DND-41 (cell line): ENCODE data around the gene NBEA.

Source experiments
- ATAC-seq: fragments of 200-7000 bp; cut with Tn5 transposase; 3 replicates; pipeline ENCODE4 v1.9.1; 2021; ENCODE audit warnings: low read depth; ENCODE audit not compliant: insufficient read depth
- DNase-seq: peaks from one replicate; pipeline ENCODE4 v3.0.0-alpha.2; 2020
- H2AFZ ChIP-seq: 2 replicates; pipeline ENCODE4 v1.6.0; 2012; ENCODE audit warnings: low read depth, low read length
- H3K27ac ChIP-seq: 2 replicates; pipeline ENCODE4 v1.5.1; 2012; ENCODE audit warnings: low read length, inconsistent platforms
- H3K27me3 ChIP-seq: fragments of 200-600 bp; sonication (generic); 2 replicates; pipeline ENCODE4 v1.6.0; 2012; ENCODE audit warnings: low read length, mild to moderate bottlenecking, inconsistent platforms; ENCODE audit not compliant: insufficient read depth, poor library complexity
- H3K36me3 ChIP-seq: 2 replicates; pipeline ENCODE4 v1.5.1; 2012; ENCODE audit warnings: low read length, inconsistent platforms; ENCODE audit not compliant: insufficient read depth
- H3K4me1 ChIP-seq: 2 replicates; pipeline ENCODE4 v1.5.1; 2012; ENCODE audit warnings: mild to moderate bottlenecking, low read length; ENCODE audit not compliant: insufficient read depth
- H3K4me2 ChIP-seq: 2 replicates; pipeline ENCODE4 v1.6.0; 2012; ENCODE audit warnings: mild to moderate bottlenecking, moderate library complexity, low read length, inconsistent platforms; ENCODE audit not compliant: insufficient read depth
- H3K4me3 ChIP-seq, 2 experiments: fragments of 200-600 bp in 1 of 2; shearing (Covaris generic) in 1 of 2; 2 replicates each; pipeline ENCODE4 v1.5.1; 2012 to 2016; ENCODE audit warnings: inconsistent platforms in 2 of 2, low read length in 2 of 2, mild to moderate bottlenecking in 2 of 2, low read depth in 1 of 2, moderate library complexity in 1 of 2
- H3K79me2 ChIP-seq: 2 replicates; pipeline ENCODE4 v1.6.0; 2012; ENCODE audit warnings: low read length, inconsistent platforms; ENCODE audit not compliant: insufficient read depth
- H3K9ac ChIP-seq: 2 replicates; pipeline ENCODE4 v1.6.0; 2012; ENCODE audit warnings: low read depth, mild to moderate bottlenecking, inconsistent platforms, low read length, moderate library complexity
- H3K9me3 ChIP-seq: 2 replicates; pipeline ENCODE4 v1.5.1; 2012; ENCODE audit warnings: low read length, moderate library complexity, mild to moderate bottlenecking, inconsistent platforms; ENCODE audit not compliant: insufficient read depth, severe bottlenecking
- H4K20me1 ChIP-seq: 2 replicates; pipeline ENCODE4 v1.6.0; 2012; ENCODE audit warnings: low read length; ENCODE audit not compliant: insufficient read depth
- CTCF ChIP-seq: IDR thresholded peaks from 2 replicates; pipeline ENCODE4 v1.5.1; 2012; ENCODE audit warnings: borderline replicate concordance, low read length, moderate library complexity, mild to moderate bottlenecking; ENCODE audit not compliant: poor library complexity, severe bottlenecking; ENCODE audit errors: extremely low read depth
- EZH2 ChIP-seq: IDR thresholded peaks from 3 replicates; pipeline ENCODE4 v1.6.1; 2012; ENCODE audit warnings: borderline replicate concordance, low read depth, mild to moderate bottlenecking, moderate library complexity, low read length, inconsistent platforms; ENCODE audit not compliant: severe bottlenecking

The NBEA gene

GRCh38 chr13:35561540-35561939 is 619.5 kb downstream of the NBEA start:
- Histone ChIP-seq H3K9ac (no peak overlapping the region), H3K36me3 (no peaks in the 10 kb centered on the region), H4K20me1 (no peaks in the 10 kb centered on the region), H3K79me2 (no peaks in the 10 kb centered on the region), H3K27ac (no peak overlapping the region), H3K4me3 (no peak overlapping the region), H3K9me3 (no peaks in the 10 kb centered on the region), H3K4me2 (no peak overlapping the region), H3K27me3 (no peaks in the 10 kb centered on the region), H2AFZ (no peak overlapping the region), H3K4me1 (no peaks in the 10 kb centered on the region)
- ATAC-seq, result no peak
- TF ChIP-seq EZH2, result no peak
- no peak for TF ChIP-seq CTCF
- DNase-seq, result no peak

GRCh38 chr13:35565273-35565672 is 623.2 kb downstream of the NBEA start:
- H3K36me3 ChIP-seq, result no peaks in the 10 kb centered on the region
- no peak overlapping the region for H3K9ac ChIP-seq
- no peaks in the 10 kb centered on the region for H3K4me1 ChIP-seq
- no peak overlapping the region for H3K27ac ChIP-seq
- H3K9me3 ChIP-seq, result no peaks in the 10 kb centered on the region
- H4K20me1 ChIP-seq, result no peaks in the 10 kb centered on the region
- DNase-seq (no peak), ATAC-seq (no peak)
- TF ChIP-seq CTCF (no peak), EZH2 (no peak)
- H3K4me2 ChIP-seq, result no peak overlapping the region
- no peaks in the 10 kb centered on the region for H3K79me2 ChIP-seq
- H2AFZ ChIP-seq, result no peak overlapping the region
- no peak overlapping the region for H3K4me3 ChIP-seq
- H3K27me3 ChIP-seq, result no peaks in the 10 kb centered on the region

GRCh38 chr13:35566340-35566739 is 624.3 kb downstream of the NBEA start:
- H3K27me3 ChIP-seq, result no peaks in the 10 kb centered on the region
- no peaks in the 10 kb centered on the region for H3K79me2 ChIP-seq
- no peaks in the 10 kb centered on the region for H3K36me3 ChIP-seq
- no peak overlapping the region for H3K27ac ChIP-seq
- H3K4me3 ChIP-seq, result no peak overlapping the region
- DNase-seq (no peak), ATAC-seq (no peak)
- H4K20me1 ChIP-seq, result no peaks in the 10 kb centered on the region
- H2AFZ ChIP-seq, result no peak overlapping the region
- H3K4me1 ChIP-seq, result no peaks in the 10 kb centered on the region
- H3K4me2 ChIP-seq, result no peak overlapping the region
- TF ChIP-seq CTCF (no peak), EZH2 (no peak)
- H3K9ac ChIP-seq, result no peak overlapping the region
- no peaks in the 10 kb centered on the region for H3K9me3 ChIP-seq

GRCh38 chr13:35567406-35567980 is 625.4 kb downstream of the NBEA start:
- H3K79me2 ChIP-seq, result no peaks in the 10 kb centered on the region
- DNase-seq (no peak), ATAC-seq (no peak)
- H4K20me1 ChIP-seq, result no peaks in the 10 kb centered on the region
- H3K9ac ChIP-seq, result no peak overlapping the region
- H3K4me3 ChIP-seq, result no peak overlapping the region
- TF ChIP-seq CTCF (no peak), EZH2 (no peak)
- H3K4me1 ChIP-seq, result no peaks in the 10 kb centered on the region
- no peaks in the 10 kb centered on the region for H3K9me3 ChIP-seq
- H3K27me3 ChIP-seq, result no peaks in the 10 kb centered on the region
- H3K36me3 ChIP-seq, result no peaks in the 10 kb centered on the region
- no peak overlapping the region for H3K27ac ChIP-seq
- H3K4me2 ChIP-seq, result no peak overlapping the region
- H2AFZ ChIP-seq, result no peak overlapping the region
